ENCODE results near the gene RBMS3. TPM values are rescaled to one million over a fixed set of nuclear protein-coding genes. Genes with fewer than 3 reads are reported as not detected.

The RBMS3 gene
- total RNA-seq, 1 donor from 2014 or later, result 47.6 TPM

- no peaks in the 10 kb centered on the region for H3K9me3 Mint-ChIP-seq (ENCODE audit: low read depth)
- no peak overlapping the region for H3K4me3 Mint-ChIP-seq (ENCODE audit: unreplicated experiment)
- TF ChIP-seq CTCF (IDR thresholded peaks at IDR 0.05), result no peak
- DNase-seq (ENCODE audit: low spot score), result no peak
- no peak overlapping the region for H3K27ac Mint-ChIP-seq (ENCODE audit: unreplicated experiment)
- peaks cover 21% of the 10 kb centered on the region for H3K4me1 Mint-ChIP-seq (ENCODE audit: low read depth)
- no peaks in the 10 kb centered on the region for H3K27me3 Mint-ChIP-seq (ENCODE audit: low read depth)
- no peaks in the 10 kb centered on the region for H3K36me3 Mint-ChIP-seq (ENCODE audit: low read depth)
These were observed 599.9 kb downstream of the RBMS3 start for GRCh38 chr3:29880809-29881208.

- Mint-ChIP-seq H3K27me3 (ENCODE audit: low read depth) (no peaks in the 10 kb centered on the region), H3K9me3 (ENCODE audit: low read depth) (no peaks in the 10 kb centered on the region), H3K4me3 (ENCODE audit: unreplicated experiment) (no peak overlapping the region), H3K36me3 (ENCODE audit: low read depth) (peaks cover 6% of the 10 kb centered on the region), H3K27ac (ENCODE audit: unreplicated experiment) (no peak overlapping the region), H3K4me1 (ENCODE audit: low read depth) (peaks cover 36% of the 10 kb centered on the region)
- TF ChIP-seq CTCF (IDR thresholded peaks at IDR 0.05), result no peak
- no peak for DNase-seq (ENCODE audit: low spot score)
These were observed 606.6 kb downstream of the RBMS3 start for GRCh38 chr3:29887451-29887850.

GRCh38 chr3:29889215-29889614 lies 608.3 kb downstream of the RBMS3 start:
- H3K27me3 Mint-ChIP-seq (ENCODE audit: low read depth), result no peaks in the 10 kb centered on the region
- peaks cover 34% of the 10 kb centered on the region for H3K4me1 Mint-ChIP-seq (ENCODE audit: low read depth)
- H3K4me3 Mint-ChIP-seq (ENCODE audit: unreplicated experiment), result no peak overlapping the region
- no peak for DNase-seq (ENCODE audit: low spot score)
- no peak overlapping the region for H3K27ac Mint-ChIP-seq (ENCODE audit: unreplicated experiment)
- H3K36me3 Mint-ChIP-seq (ENCODE audit: low read depth), result peaks cover 6% of the 10 kb centered on the region
- no peaks in the 10 kb centered on the region for H3K9me3 Mint-ChIP-seq (ENCODE audit: low read depth)
- no peak for TF ChIP-seq CTCF (IDR thresholded peaks at IDR 0.05)

DNA sequence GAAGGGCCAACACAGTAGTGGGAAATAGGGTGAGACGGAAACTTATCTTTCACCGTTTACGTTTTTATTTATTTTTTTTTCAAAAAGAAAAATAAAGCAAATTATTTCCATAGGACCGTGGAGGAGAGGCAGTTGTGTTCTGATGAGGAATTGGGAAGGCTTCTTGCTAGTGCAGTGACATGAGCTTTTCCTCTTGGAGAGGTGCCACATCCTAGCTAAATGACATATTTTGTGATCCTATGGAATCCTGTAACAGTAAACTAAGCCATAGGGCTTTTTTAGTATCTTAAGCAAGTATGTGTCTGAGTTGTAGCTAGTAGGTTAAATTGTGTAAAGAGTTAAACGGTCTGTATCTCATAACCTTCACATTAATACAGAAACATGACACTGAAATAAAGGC lies 609.9 kb downstream of the RBMS3 start:
- H3K27ac Mint-ChIP-seq (ENCODE audit: unreplicated experiment), result no peak overlapping the region
- no peak for TF ChIP-seq CTCF (IDR thresholded peaks at IDR 0.05)
- DNase-seq (ENCODE audit: low spot score), result no peak
- no peaks in the 10 kb centered on the region for H3K9me3 Mint-ChIP-seq (ENCODE audit: low read depth)
- H3K4me3 Mint-ChIP-seq (ENCODE audit: unreplicated experiment), result no peak overlapping the region
- H3K27me3 Mint-ChIP-seq (ENCODE audit: low read depth), result no peaks in the 10 kb centered on the region
- peaks cover 36% of the 10 kb centered on the region for H3K4me1 Mint-ChIP-seq (ENCODE audit: low read depth)
- peaks cover 6% of the 10 kb centered on the region for H3K36me3 Mint-ChIP-seq (ENCODE audit: low read depth)

GRCh38 chr3:29892976-29893554 lies 612.2 kb downstream of the RBMS3 start:
- H3K9me3 Mint-ChIP-seq (ENCODE audit: low read depth), result no peaks in the 10 kb centered on the region
- TF ChIP-seq CTCF (IDR thresholded peaks at IDR 0.05), result no peak
- H3K4me3 Mint-ChIP-seq (ENCODE audit: unreplicated experiment), result no peak overlapping the region
- H3K36me3 Mint-ChIP-seq (ENCODE audit: low read depth), result peaks cover 3% of the 10 kb centered on the region
- H3K4me1 Mint-ChIP-seq (ENCODE audit: low read depth), result peaks cover 36% of the 10 kb centered on the region
- H3K27ac Mint-ChIP-seq (ENCODE audit: unreplicated experiment), result no peak overlapping the region
- no peak for DNase-seq (ENCODE audit: low spot score)
- no peaks in the 10 kb centered on the region for H3K27me3 Mint-ChIP-seq (ENCODE audit: low read depth)
